Astrocyte of the spinal cord (primary cell): ENCODE results near the gene DEPP1.
A peak's percentile ranks its signal among the peaks of the same experiment; 100 is the strongest.

Experiments
- DNase-seq: peaks from one replicate; pipeline ENCODE4 v3.0.0; 2011; ENCODE audit warnings: low read depth, low spot score
- H3K4me3 ChIP-seq: 2 replicates; pipeline ENCODE4 v1.5.1; 2011; ENCODE audit warnings: low read depth, mild to moderate bottlenecking, low read length, moderate library complexity
- CTCF ChIP-seq: IDR thresholded peaks from 2 replicates; pipeline ENCODE4 v1.5.1; 2012; ENCODE audit warnings: low read depth, mild to moderate bottlenecking, low read length, inconsistent platforms
- in situ Hi-C: cut with HindIII; loops from 2 replicates; pipeline ENCODE4 v1.10.0; 2017; ENCODE audit warnings: low sequenced_read_pairs

DEPP1 gene

GRCh38 chr10:44997105-44997748 lies 18.6 kb upstream of the DEPP1 start:
- in situ Hi-C loops = no loop called here
- DNase-seq = no peak

GRCh38 chr10:44995914-44996669 lies 17.5 kb upstream of the DEPP1 start:
- no peak for TF ChIP-seq CTCF
- in situ Hi-C loops = no loop called here
- peak; percentile 76 for DNase-seq
- H3K4me3 ChIP-seq = no peak overlapping the region

More at GRCh38 chr10:44997105-44997748, 18.6 kb upstream of the DEPP1 start:
- no peak overlapping the region for H3K4me3 ChIP-seq
- TF ChIP-seq CTCF = no peak

- no peak for DNase-seq
- TF ChIP-seq CTCF = no peak
- H3K4me3 ChIP-seq = no peak overlapping the region
- in situ Hi-C loops = no loop called here
These were observed 16.9 kb upstream of the DEPP1 start for GRCh38 chr10:44995581-44995913.

- in situ Hi-C loops = no loop called here
These were observed 16.3 kb upstream of the DEPP1 start for GRCh38 chr10:44994752-44995530.

GRCh38 chr10:44993922-44994751 lies 15.5 kb upstream of the DEPP1 start:
- in situ Hi-C loops = no loop called here
- H3K4me3 ChIP-seq = no peak overlapping the region
- DNase-seq = peak; percentile 25
- TF ChIP-seq CTCF = no peak

More at GRCh38 chr10:44994752-44995530, 16.3 kb upstream of the DEPP1 start:
- no peak for DNase-seq
- no peak overlapping the region for H3K4me3 ChIP-seq
- TF ChIP-seq CTCF = no peak
